Measurements from ENCODE around the gene PHF1. TPM values are rescaled to one million over a fixed set of nuclear protein-coding genes. Genes with fewer than 3 reads are reported as not detected.

PHF1 gene
- total and polyA plus RNA-seq, 2 donors, result 16.3 to 141 TPM

GRCh38 chr6:33428224-33428965, 17.6 kb downstream of the PHF1 start:
- WGBS, result 5% methylated on average over 33 of the region's 33 CpGs
- Histone ChIP-seq H3K36me3 (ENCODE audit: control insufficient read depth in 2 of 2, insufficient read depth in 2 of 2, low read length in 1 of 2) (peaks cover 0 to 3% of the 10 kb centered on the region in 2 donors), H3K4me3 (ENCODE audit: low read length in 2 of 2) (peak overlapping the region; percentile 49 to 84), H3K4me1 (ENCODE audit: control insufficient read depth in 2 of 2, insufficient read depth in 2 of 2, low read length in 2 of 2) (peaks cover 50 to 82% of the 10 kb centered on the region in 2 donors), H3K9me3 (ENCODE audit: control insufficient read depth in 2 of 2, insufficient read depth in 1 of 2, low read length in 1 of 2) (no peaks in the 10 kb centered on the region), H3K27ac (ENCODE audit: low read depth in 1 of 2, low read length in 1 of 2) (peak overlapping the region; percentile 90 to 93), H3K27me3 (ENCODE audit: control insufficient read depth in 2 of 2, insufficient read depth in 1 of 2, low read length in 1 of 2) (no peaks in the 10 kb centered on the region)
- peak in 2 of 9 donors; percentile 45 to 67 for DNase-seq (ENCODE audit: low read depth in 6 of 9, low spot score in 9 of 9)

DNA sequence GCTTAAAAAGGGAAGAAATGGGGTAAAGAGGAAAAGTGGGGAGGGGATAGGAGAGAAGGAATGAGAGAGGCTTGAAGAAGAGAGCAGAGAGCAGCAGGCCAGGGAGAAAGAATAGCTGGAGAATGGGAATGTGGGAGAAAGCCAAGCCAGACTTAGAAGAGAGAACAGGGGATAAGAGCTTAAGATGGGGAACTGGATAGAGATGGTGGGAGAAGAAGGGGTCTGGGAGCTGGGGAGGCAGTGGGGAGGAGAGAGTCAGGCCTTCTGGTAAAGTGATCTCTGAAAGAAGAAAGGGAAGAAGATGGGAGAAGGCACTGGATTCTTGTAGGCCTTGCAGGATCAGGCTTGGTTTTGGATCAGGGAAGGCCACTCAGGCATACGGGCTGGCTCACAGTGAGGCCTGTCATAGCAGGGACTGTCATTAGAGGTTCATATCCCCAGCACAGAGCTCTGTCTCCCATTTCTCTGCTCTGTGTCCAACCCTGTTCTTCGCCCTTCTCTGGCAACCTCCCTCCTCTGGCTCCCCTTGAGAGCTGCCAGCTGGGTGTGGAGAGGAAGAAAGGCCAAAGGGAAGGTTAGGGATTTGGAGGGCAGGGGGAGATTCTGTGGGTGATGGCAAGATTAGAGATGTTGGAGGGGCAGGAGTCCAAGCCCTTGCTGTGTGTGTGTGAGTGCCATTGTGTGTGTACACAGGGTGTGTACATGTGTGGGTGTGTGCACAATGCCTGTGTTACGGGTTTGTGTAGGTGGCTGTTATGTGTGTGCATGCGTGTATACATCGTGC, 18.3 kb downstream of the PHF1 start:
- H3K27me3 ChIP-seq (ENCODE audit: control insufficient read depth in 2 of 2, insufficient read depth in 1 of 2, low read length in 1 of 2), result no peaks in the 10 kb centered on the region
- H3K9me3 ChIP-seq (ENCODE audit: control insufficient read depth in 2 of 2, insufficient read depth in 1 of 2, low read length in 1 of 2), result no peaks in the 10 kb centered on the region
- 85% methylated on average over 5 of the region's 5 CpGs for WGBS
- peaks cover 50 to 86% of the 10 kb centered on the region in 2 donors for H3K4me1 ChIP-seq (ENCODE audit: control insufficient read depth in 2 of 2, insufficient read depth in 2 of 2, low read length in 2 of 2)
- no peak for DNase-seq (ENCODE audit: low read depth in 6 of 9, low spot score in 9 of 9)
- peak overlapping the region; percentile 90 to 93 for H3K27ac ChIP-seq (ENCODE audit: low read depth in 1 of 2, low read length in 1 of 2)
- peak overlapping the region in 1 of 2 donors; percentile 84 for H3K4me3 ChIP-seq (ENCODE audit: low read length in 2 of 2)
- no peaks in the 10 kb centered on the region for H3K36me3 ChIP-seq (ENCODE audit: control insufficient read depth in 2 of 2, insufficient read depth in 2 of 2, low read length in 1 of 2)

GRCh38 chr6:33429750-33430052, 18.9 kb downstream of the PHF1 start:
- no peaks in the 10 kb centered on the region for H3K9me3 ChIP-seq (ENCODE audit: control insufficient read depth in 2 of 2, insufficient read depth in 1 of 2, low read length in 1 of 2)
- peak in 1 of 9 donors; percentile 59 for DNase-seq (ENCODE audit: low read depth in 6 of 9, low spot score in 9 of 9)
- H3K36me3 ChIP-seq (ENCODE audit: control insufficient read depth in 2 of 2, insufficient read depth in 2 of 2, low read length in 1 of 2), result no peaks in the 10 kb centered on the region
- no peak overlapping the region for H3K4me3 ChIP-seq (ENCODE audit: low read length in 2 of 2)
- H3K27me3 ChIP-seq (ENCODE audit: control insufficient read depth in 2 of 2, insufficient read depth in 1 of 2, low read length in 1 of 2), result no peaks in the 10 kb centered on the region
- H3K27ac ChIP-seq (ENCODE audit: low read depth in 1 of 2, low read length in 1 of 2), result peak overlapping the region; percentile 90 to 93
- WGBS, result 45% methylated on average over 2 of the region's 2 CpGs
- H3K4me1 ChIP-seq (ENCODE audit: control insufficient read depth in 2 of 2, insufficient read depth in 2 of 2, low read length in 2 of 2), result peaks cover 49 to 82% of the 10 kb centered on the region in 2 donors

DNA sequence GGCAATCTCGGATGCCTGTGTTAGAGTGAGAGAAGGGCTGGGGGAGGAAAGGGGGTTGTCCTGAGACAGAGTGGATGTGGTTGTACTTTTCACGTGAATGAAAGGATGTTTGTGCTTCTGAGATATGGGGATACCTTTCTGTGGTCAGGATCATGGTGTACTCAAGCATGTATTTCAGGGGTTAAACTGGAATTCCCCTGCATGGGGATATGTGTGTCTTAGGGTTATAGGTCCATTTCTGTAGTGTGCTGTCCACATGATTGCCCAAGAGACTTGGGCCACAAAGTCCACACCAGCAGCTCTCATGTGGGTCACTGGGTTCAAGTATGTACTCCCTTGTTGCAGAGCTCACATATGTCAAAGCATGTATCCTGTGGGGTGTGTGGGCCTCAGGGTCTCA, 19.5 kb downstream of the PHF1 start:
- peak in 1 of 9 donors; percentile 49 for DNase-seq (ENCODE audit: low read depth in 6 of 9, low spot score in 9 of 9)
- Histone ChIP-seq H3K4me1 (ENCODE audit: control insufficient read depth in 2 of 2, insufficient read depth in 2 of 2, low read length in 2 of 2) (peaks cover 46 to 76% of the 10 kb centered on the region in 2 donors), H3K9me3 (ENCODE audit: control insufficient read depth in 2 of 2, insufficient read depth in 1 of 2, low read length in 1 of 2) (no peaks in the 10 kb centered on the region), H3K27me3 (ENCODE audit: control insufficient read depth in 2 of 2, insufficient read depth in 1 of 2, low read length in 1 of 2) (no peaks in the 10 kb centered on the region), H3K36me3 (ENCODE audit: control insufficient read depth in 2 of 2, insufficient read depth in 2 of 2, low read length in 1 of 2) (peaks cover 4 to 5% of the 10 kb centered on the region in 2 donors), H3K4me3 (ENCODE audit: low read length in 2 of 2) (peak overlapping the region in 1 of 2 donors; percentile 54), H3K27ac (ENCODE audit: low read depth in 1 of 2, low read length in 1 of 2) (peak overlapping the region; percentile 90 to 93)
- WGBS, result 28% methylated on average over 2 of the region's 2 CpGs

GRCh38 chr6:33430991-33431879, 20.4 kb downstream of the PHF1 start:
- Histone ChIP-seq H3K4me3 (ENCODE audit: low read length in 2 of 2) (peak overlapping the region; percentile 44 to 54), H3K36me3 (ENCODE audit: control insufficient read depth in 2 of 2, insufficient read depth in 2 of 2, low read length in 1 of 2) (peaks cover 12 to 13% of the 10 kb centered on the region in 2 donors), H3K27me3 (ENCODE audit: control insufficient read depth in 2 of 2, insufficient read depth in 1 of 2, low read length in 1 of 2) (no peaks in the 10 kb centered on the region), H3K4me1 (ENCODE audit: control insufficient read depth in 2 of 2, insufficient read depth in 2 of 2, low read length in 2 of 2) (peaks cover 46 to 71% of the 10 kb centered on the region in 2 donors), H3K27ac (ENCODE audit: low read depth in 1 of 2, low read length in 1 of 2) (peak overlapping the region; percentile 90 to 93), H3K9me3 (ENCODE audit: control insufficient read depth in 2 of 2, insufficient read depth in 1 of 2, low read length in 1 of 2) (no peaks in the 10 kb centered on the region)
- DNase-seq (ENCODE audit: low read depth in 6 of 9, low spot score in 9 of 9), result peak in 7 of 9 donors; percentile 77 to 94 (median 86)
- 2% methylated on average over 12 of the region's 12 CpGs for WGBS

DNA sequence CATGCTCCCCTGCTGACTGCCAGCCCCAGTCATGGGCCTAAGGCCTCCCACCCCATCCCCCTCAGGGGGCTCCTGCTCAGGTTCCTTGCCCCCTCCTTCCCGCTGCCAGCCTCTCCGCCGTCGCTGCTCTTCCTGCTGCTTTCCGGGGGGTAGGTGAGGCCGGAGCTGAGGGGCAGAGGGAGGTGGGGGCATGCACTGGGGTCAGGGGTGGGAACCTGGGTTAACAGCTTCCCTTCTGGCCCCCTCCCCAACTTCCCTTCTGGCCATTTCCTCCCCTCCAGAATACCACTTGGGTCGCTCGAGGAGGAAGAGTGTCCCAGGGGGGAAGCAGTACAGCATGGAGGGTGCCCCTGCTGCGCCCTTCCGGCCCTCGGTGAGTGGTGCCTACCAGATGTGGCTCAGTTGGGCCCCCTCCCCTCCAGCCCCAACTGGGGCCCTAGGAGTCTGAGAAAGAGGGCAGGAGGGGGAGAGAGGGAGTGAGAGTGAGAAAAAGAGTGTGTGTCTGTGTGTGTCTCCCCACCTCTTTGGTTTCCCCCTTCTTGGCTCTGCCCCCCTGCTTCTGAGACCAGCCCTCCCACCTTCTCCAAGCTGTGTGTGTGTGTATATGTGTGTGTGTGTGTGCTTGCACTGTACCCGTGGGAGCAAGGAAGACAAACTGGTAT, 21.2 kb downstream of the PHF1 start:
- Histone ChIP-seq H3K9me3 (ENCODE audit: control insufficient read depth in 2 of 2, insufficient read depth in 1 of 2, low read length in 1 of 2) (no peaks in the 10 kb centered on the region), H3K27ac (ENCODE audit: low read depth in 1 of 2, low read length in 1 of 2) (peak overlapping the region; percentile 90 to 93), H3K27me3 (ENCODE audit: control insufficient read depth in 2 of 2, insufficient read depth in 1 of 2, low read length in 1 of 2) (no peaks in the 10 kb centered on the region), H3K4me1 (ENCODE audit: control insufficient read depth in 2 of 2, insufficient read depth in 2 of 2, low read length in 2 of 2) (peaks cover 45 to 63% of the 10 kb centered on the region in 2 donors), H3K4me3 (ENCODE audit: low read length in 2 of 2) (peak overlapping the region; percentile 44 to 54), H3K36me3 (ENCODE audit: control insufficient read depth in 2 of 2, insufficient read depth in 2 of 2, low read length in 1 of 2) (peaks cover 15 to 21% of the 10 kb centered on the region in 2 donors)
- 5% methylated on average over 12 of the region's 12 CpGs for WGBS
- DNase-seq (ENCODE audit: low read depth in 6 of 9, low spot score in 9 of 9), result peak in 3 of 9 donors; percentile 69 to 87 (median 71)

GRCh38 chr6:33432546-33432945, 21.7 kb downstream of the PHF1 start:
- Histone ChIP-seq H3K4me1 (ENCODE audit: control insufficient read depth in 2 of 2, insufficient read depth in 2 of 2, low read length in 2 of 2) (peaks cover 40 to 58% of the 10 kb centered on the region in 2 donors), H3K4me3 (ENCODE audit: low read length in 2 of 2) (peak overlapping the region; percentile 44 to 54), H3K27ac (ENCODE audit: low read depth in 1 of 2, low read length in 1 of 2) (peak overlapping the region in 1 of 2 donors; percentile 90), H3K9me3 (ENCODE audit: control insufficient read depth in 2 of 2, insufficient read depth in 1 of 2, low read length in 1 of 2) (no peaks in the 10 kb centered on the region), H3K36me3 (ENCODE audit: control insufficient read depth in 2 of 2, insufficient read depth in 2 of 2, low read length in 1 of 2) (peaks cover 18 to 25% of the 10 kb centered on the region in 2 donors), H3K27me3 (ENCODE audit: control insufficient read depth in 2 of 2, insufficient read depth in 1 of 2, low read length in 1 of 2) (no peaks in the 10 kb centered on the region)
- DNase-seq (ENCODE audit: low read depth in 6 of 9, low spot score in 9 of 9), result no peak
- 34% methylated on average over 10 of the region's 10 CpGs for WGBS

GRCh38 chr6:33433001-33433543, 22.3 kb downstream of the PHF1 start:
- Histone ChIP-seq H3K9me3 (ENCODE audit: control insufficient read depth in 2 of 2, insufficient read depth in 1 of 2, low read length in 1 of 2) (no peaks in the 10 kb centered on the region), H3K27ac (ENCODE audit: low read depth in 1 of 2, low read length in 1 of 2) (peak overlapping the region in 1 of 2 donors; percentile 40), H3K4me3 (ENCODE audit: low read length in 2 of 2) (peak overlapping the region in 1 of 2 donors; percentile 44), H3K36me3 (ENCODE audit: control insufficient read depth in 2 of 2, insufficient read depth in 2 of 2, low read length in 1 of 2) (peaks cover 23 to 29% of the 10 kb centered on the region in 2 donors), H3K27me3 (ENCODE audit: control insufficient read depth in 2 of 2, insufficient read depth in 1 of 2, low read length in 1 of 2) (no peaks in the 10 kb centered on the region), H3K4me1 (ENCODE audit: control insufficient read depth in 2 of 2, insufficient read depth in 2 of 2, low read length in 2 of 2) (peaks cover 40 to 57% of the 10 kb centered on the region in 2 donors)
- WGBS, result 100% methylated on average over 1 of the region's 1 CpG
- DNase-seq (ENCODE audit: low read depth in 6 of 9, low spot score in 9 of 9), result no peak

Data from thymus (tissue), 11 donors.